Measurements from ENCODE around the gene LRMDA. TPM values are rescaled to one million over a fixed set of nuclear protein-coding genes. Genes with fewer than 3 reads are reported as not detected.

Gene LRMDA
- total and polyA plus RNA-seq, 2 of the 8 experiments (the other 6 are each of a cell fraction or from before 2014, with no cell fraction given), result 0.86 to 2.8 TPM

DNA sequence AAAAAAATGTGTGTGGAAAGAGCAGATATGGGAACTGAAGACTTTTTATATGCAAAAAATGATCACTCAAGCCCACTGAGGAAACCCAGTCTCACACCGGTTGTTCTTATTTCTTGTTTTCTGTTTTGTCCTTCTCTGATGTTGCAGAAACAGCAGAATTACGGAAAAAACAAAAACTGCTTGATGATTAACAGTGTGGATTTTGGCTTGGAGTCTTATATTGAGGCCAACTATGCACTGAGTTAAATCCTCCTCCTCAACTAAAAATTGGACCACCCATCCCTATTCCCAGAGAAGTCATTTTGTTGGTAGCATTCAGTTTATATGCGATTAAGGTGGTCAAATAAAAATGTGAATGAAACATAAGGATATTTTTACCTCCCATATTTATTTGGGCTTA is 246.1 kb downstream of the LRMDA start:
- no peak overlapping the region for H3K56ac ChIP-seq (replicated peaks; ENCODE audit: insufficient read length, low read depth, low read length)
- H2AK5ac ChIP-seq (ENCODE audit: low read depth, low read length), result no peak overlapping the region
- no peak overlapping the region for H2BK5ac ChIP-seq (ENCODE audit: low read depth, low read length)
- no peak overlapping the region for H2BK12ac ChIP-seq (ENCODE audit: low read depth, low read length)
- H2BK120ac ChIP-seq (replicated peaks; ENCODE audit: low read depth, low read length), result no peak overlapping the region
- peaks cover 1% of the 10 kb centered on the region; the same call in 1 of the 2 replicates for H3K23me2 ChIP-seq (ENCODE audit: low read depth, low read length)
- ChIA-PET POLR2A (ENCODE audit: partially characterized antibody) (no interaction called here), CTCF (ENCODE audit: partially characterized antibody) (no interaction called here)
- FAIRE-seq, result no peak
- H3K36me3 ChIP-seq (ENCODE audit: control insufficient read depth in 2 of 4, insufficient read depth in 4 of 4, low read length in 3 of 4), result no peaks in the 10 kb centered on the region
- no peak overlapping the region for H4K91ac ChIP-seq (replicated peaks; ENCODE audit: insufficient read length, low read length)
- no peak overlapping the region for H2BK20ac ChIP-seq (ENCODE audit: low read length)
- no peak overlapping the region for H3K4me3 ChIP-seq (ENCODE audit: extremely low read depth in 1 of 4, insufficient read depth in 2 of 4, low read depth in 3 of 4, low read length in 4 of 4)
- no peak overlapping the region for H2BK15ac ChIP-seq (ENCODE audit: low read length)
- no peak overlapping the region for H4K5ac ChIP-seq (ENCODE audit: insufficient read length, low read depth, low read length)
- TF ChIP-seq SUZ12 (IDR thresholded peaks at IDR 0.05; ENCODE audit: low read length) (no peak), BACH1 (IDR thresholded peaks at IDR 0.05; ENCODE audit: low read length) (no peak), TEAD4 (IDR thresholded peaks at IDR 0.05; ENCODE audit: low read depth, low read length) (no peak), GABPA (IDR thresholded peaks at IDR 0.05; ENCODE audit: borderline replicate concordance, insufficient read depth, low read length) (no peak), CBX8 (IDR thresholded peaks at IDR 0.05; ENCODE audit: borderline replicate concordance, low read depth, low read length) (no peak)
- TF ChIP-seq, protein P1, sequence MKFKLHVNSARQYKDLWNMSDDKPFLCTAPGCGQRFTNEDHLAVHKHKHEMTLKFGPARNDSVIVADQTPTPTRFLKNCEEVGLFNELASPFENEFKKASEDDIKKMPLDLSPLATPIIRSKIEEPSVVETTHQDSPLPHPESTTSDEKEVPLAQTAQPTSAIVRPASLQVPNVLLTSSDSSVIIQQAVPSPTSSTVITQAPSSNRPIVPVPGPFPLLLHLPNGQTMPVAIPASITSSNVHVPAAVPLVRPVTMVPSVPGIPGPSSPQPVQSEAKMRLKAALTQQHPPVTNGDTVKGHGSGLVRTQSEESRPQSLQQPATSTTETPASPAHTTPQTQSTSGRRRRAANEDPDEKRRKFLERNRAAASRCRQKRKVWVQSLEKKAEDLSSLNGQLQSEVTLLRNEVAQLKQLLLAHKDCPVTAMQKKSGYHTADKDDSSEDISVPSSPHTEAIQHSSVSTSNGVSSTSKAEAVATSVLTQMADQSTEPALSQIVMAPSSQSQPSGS (IDR thresholded peaks at IDR 0.05; ENCODE audit: low read length), result no peak
- no peak overlapping the region for H3K27ac ChIP-seq (ENCODE audit: low read depth, low read length)
- no peaks in the 10 kb centered on the region for H3K9me3 ChIP-seq (ENCODE audit: insufficient read depth in 2 of 2, low read depth in 1 of 2, low read length in 1 of 2)
- no peak overlapping the region for H3K23ac ChIP-seq (ENCODE audit: insufficient read length)
- DNase-seq (ENCODE audit: low read depth in 1 of 2, low spot score in 2 of 2), result no peak
- no peaks in the 10 kb centered on the region for H3K79me1 ChIP-seq (ENCODE audit: low read depth, low read length)
- WGBS, 2 experiments (ENCODE audit: extremely low coverage in 1 of 2, insufficient coverage in 1 of 2, insufficient read length in 1 of 2, insufficient replicate concordance in 2 of 2, low coverage in 1 of 2, low lambda C conversion rate in 2 of 2, missing lambda C conversion rate in 1 of 2), result 89% methylated on average over 3 of the region's 3 CpGs; no CpG with 5 or more reads in 1 of the 2 experiments
- H3K79me2 ChIP-seq (ENCODE audit: control insufficient read depth in 1 of 2, insufficient read depth in 2 of 2, low read length in 2 of 2), result no peaks in the 10 kb centered on the region
- no peak overlapping the region for H2AFZ ChIP-seq (ENCODE audit: low read length)
- H3K14ac ChIP-seq (ENCODE audit: insufficient read length), result no peak overlapping the region
- no peak overlapping the region for H3K4me2 ChIP-seq (ENCODE audit: insufficient read depth in 1 of 2, low read depth in 2 of 2, low read length in 2 of 2)
- H3K27me3 ChIP-seq (replicated peaks in 1 of 4; ENCODE audit: control insufficient read depth in 3 of 4, extremely low read depth in 1 of 4, insufficient read depth in 3 of 4, low read length in 3 of 4), result no peaks in the 10 kb centered on the region
- H3K4me1 ChIP-seq (replicated peaks in 1 of 4; ENCODE audit: control insufficient read depth in 3 of 4, insufficient read depth in 4 of 4, low read length in 3 of 4), result no peaks in the 10 kb centered on the region
- H4K8ac ChIP-seq (ENCODE audit: extremely low read depth, insufficient read depth, low read length), result no peak overlapping the region
- H3K18ac ChIP-seq (ENCODE audit: extremely low read depth, low read length), result no peak overlapping the region
- no peak overlapping the region for H3K4ac ChIP-seq (replicated peaks; ENCODE audit: insufficient read length, low read depth, low read length)
- H4K20me1 ChIP-seq (replicated peaks in 1 of 2; ENCODE audit: control insufficient read depth in 1 of 2, insufficient read depth in 2 of 2, low read length in 2 of 2), result no peaks in the 10 kb centered on the region
- H3K9ac ChIP-seq (replicated peaks in 1 of 4; ENCODE audit: extremely low read depth in 1 of 4, low read depth in 3 of 4, low read length in 3 of 4), result no peak overlapping the region
